Central memory CD8-positive, alpha-beta T cell (primary cell): ENCODE data around the gene TTC33.

Source experiments
- ATAC-seq: fragments of 150-1000 bp; cut with Tn5 transposase; replicated peaks from 2 replicates; pipeline ENCODE4 v1.10.0; 2022; ENCODE audit warnings: mild to moderate bottlenecking, moderate FRiP score, moderate number of reproducible peaks; ENCODE audit not compliant: poor library complexity, severe bottlenecking; ENCODE audit errors: extremely low read depth
- DNase-seq, 2 donors: peaks; one replicate each; pipeline ENCODE4 v3.0.0; 2021; ENCODE audit warnings: low spot score in 2 of 2
- H3K27ac Mint-ChIP-seq: one replicate; pipeline ENCODE4 v1.8.0; 2022; ENCODE audit warnings: low read depth, mild to moderate bottlenecking, moderate library complexity, mixed read lengths
- H3K27me3 Mint-ChIP-seq: one replicate; pipeline ENCODE4 v1.8.0; 2022; ENCODE audit warnings: mixed read lengths
- H3K36me3 Mint-ChIP-seq: one replicate; pipeline ENCODE4 v1.8.0; 2022; ENCODE audit warnings: mild to moderate bottlenecking, moderate library complexity, mixed read lengths; ENCODE audit not compliant: insufficient read depth
- H3K4me1 Mint-ChIP-seq: one replicate; pipeline ENCODE4 v1.8.0; 2022; ENCODE audit warnings: mixed read lengths
- H3K4me3 Mint-ChIP-seq: one replicate; pipeline ENCODE4 v1.8.0; 2022; ENCODE audit warnings: mild to moderate bottlenecking, moderate library complexity, mixed read lengths
- H3K9me3 Mint-ChIP-seq: one replicate; pipeline ENCODE4 v1.8.0; 2022; ENCODE audit warnings: mixed read lengths

Gene TTC33

DNA sequence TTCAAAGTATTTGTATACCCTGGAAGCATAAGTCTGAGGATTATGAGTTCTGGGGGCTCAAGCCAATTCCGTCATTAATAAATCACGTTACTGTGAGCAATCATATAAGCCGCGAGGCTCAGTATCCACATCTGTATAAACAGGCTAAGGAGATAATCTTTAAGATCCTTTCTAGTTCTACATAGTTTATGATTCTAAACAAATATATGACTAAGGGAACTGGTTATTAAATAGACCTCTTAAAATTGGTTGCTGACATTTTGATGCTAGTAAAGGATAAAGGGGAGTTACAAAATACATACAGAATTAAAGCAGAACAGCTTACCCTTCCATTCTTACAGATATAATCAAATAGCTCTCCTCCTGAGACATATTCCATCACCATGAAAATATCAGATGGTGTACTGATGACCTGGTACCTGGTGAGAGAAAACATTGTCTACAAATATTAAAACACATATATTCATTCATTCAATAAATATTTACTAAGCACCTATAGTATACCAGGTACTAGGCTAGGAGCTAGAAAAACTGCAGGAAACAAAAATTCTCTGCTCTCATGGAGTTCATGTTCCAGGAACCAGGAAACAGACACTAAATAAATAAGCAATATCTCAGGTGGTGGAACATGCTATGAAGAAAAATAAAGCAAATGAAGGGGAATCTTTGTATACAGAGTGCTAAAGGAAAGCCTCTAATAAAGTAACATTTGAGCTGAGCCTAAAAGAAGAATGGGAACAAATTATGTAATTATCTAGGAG is 19.5 kb upstream of the TTC33 start:
- no peak for DNase-seq
- Mint-ChIP-seq H3K9me3 (no peaks in the 10 kb centered on the region), H3K27me3 (no peaks in the 10 kb centered on the region), H3K36me3 (peaks cover 49% of the 10 kb centered on the region), H3K27ac (peak overlapping the region; percentile 22), H3K4me3 (no peak overlapping the region), H3K4me1 (peaks cover 22% of the 10 kb centered on the region)
- no peak for ATAC-seq

- no peak for ATAC-seq
- H3K27ac Mint-ChIP-seq: peak overlapping the region; percentile 9
- no peaks in the 10 kb centered on the region for H3K9me3 Mint-ChIP-seq
- H3K4me3 Mint-ChIP-seq: no peak overlapping the region
- no peak for DNase-seq
- peaks cover 22% of the 10 kb centered on the region for H3K4me1 Mint-ChIP-seq
- H3K27me3 Mint-ChIP-seq: no peaks in the 10 kb centered on the region
- peaks cover 50% of the 10 kb centered on the region for H3K36me3 Mint-ChIP-seq
Measured at GRCh38 chr5:40774623-40775022, 18.9 kb upstream of the TTC33 start.

DNA sequence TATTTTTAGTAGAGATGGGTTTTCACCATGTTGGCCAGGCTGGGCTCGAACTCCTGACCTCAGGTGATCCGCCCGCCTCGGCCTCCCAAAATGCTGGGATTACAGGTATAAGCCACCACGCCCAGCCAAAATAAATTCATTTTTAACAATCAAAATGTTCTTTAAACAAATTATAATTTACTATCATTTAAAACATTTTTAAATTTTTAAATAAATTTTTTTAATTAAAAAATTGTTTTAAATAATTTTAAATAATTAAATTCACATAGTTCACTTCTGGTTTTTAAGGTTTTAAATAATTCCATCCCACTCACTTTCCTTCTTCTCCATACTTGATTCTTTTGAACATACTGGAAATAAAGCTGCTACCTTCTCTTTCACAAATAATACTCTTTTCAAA is 15.0 kb upstream of the TTC33 start:
- peaks cover 4% of the 10 kb centered on the region for H3K4me1 Mint-ChIP-seq
- no peak overlapping the region for H3K27ac Mint-ChIP-seq
- H3K27me3 Mint-ChIP-seq: no peaks in the 10 kb centered on the region
- no peak for ATAC-seq
- no peak for DNase-seq
- H3K9me3 Mint-ChIP-seq: no peaks in the 10 kb centered on the region
- peaks cover 54% of the 10 kb centered on the region for H3K36me3 Mint-ChIP-seq
- no peak overlapping the region for H3K4me3 Mint-ChIP-seq

DNA sequence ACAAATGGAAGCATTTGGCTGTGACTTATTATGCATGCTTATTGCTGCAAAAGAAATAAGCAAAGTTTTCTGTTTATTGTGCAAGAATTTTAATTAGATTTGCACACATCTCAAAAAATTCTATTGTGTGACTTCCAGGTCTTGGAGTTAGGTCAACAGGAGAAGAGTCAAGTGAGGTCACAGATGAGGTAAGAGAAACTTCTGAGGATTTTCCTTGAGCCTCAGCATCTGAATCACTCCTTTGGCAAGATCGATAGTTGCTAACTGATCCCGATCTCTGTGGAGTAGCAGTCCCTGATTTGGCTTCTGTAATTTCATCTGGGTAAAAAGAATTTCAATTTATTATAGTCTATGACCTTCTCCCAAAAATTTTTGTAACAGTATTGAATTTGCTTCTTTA is 6.9 kb upstream of the TTC33 start:
- Mint-ChIP-seq H3K9me3 (no peaks in the 10 kb centered on the region), H3K27me3 (no peaks in the 10 kb centered on the region), H3K4me3 (no peak overlapping the region), H3K4me1 (no peaks in the 10 kb centered on the region), H3K27ac (no peak overlapping the region), H3K36me3 (peaks cover 48% of the 10 kb centered on the region)
- ATAC-seq: no peak
- no peak for DNase-seq

DNA sequence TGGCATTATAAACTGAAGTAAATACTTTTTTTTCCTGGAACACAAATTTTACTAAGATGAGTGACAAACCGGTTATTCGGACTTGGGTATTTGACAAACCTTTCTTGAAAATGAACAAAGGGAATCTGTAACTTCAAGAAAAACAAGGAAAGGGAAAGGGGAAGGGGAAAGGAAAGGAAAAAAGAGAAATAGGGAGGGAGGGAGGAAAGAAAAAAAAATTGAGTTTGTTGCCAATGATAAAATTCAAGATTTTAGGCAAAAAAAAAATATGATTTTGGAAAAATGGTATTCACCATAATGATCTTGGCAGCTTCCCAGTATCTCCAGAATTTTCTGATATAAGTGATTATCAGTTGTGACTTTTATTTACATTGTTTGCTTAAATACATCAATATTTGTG is 1.6 kb upstream of the TTC33 start:
- no peak for ATAC-seq
- Mint-ChIP-seq H3K27ac (no peak overlapping the region), H3K36me3 (peaks cover 15% of the 10 kb centered on the region), H3K4me3 (no peak overlapping the region), H3K9me3 (no peaks in the 10 kb centered on the region), H3K27me3 (no peaks in the 10 kb centered on the region), H3K4me1 (peaks cover 13% of the 10 kb centered on the region)
- DNase-seq: no peak

DNA sequence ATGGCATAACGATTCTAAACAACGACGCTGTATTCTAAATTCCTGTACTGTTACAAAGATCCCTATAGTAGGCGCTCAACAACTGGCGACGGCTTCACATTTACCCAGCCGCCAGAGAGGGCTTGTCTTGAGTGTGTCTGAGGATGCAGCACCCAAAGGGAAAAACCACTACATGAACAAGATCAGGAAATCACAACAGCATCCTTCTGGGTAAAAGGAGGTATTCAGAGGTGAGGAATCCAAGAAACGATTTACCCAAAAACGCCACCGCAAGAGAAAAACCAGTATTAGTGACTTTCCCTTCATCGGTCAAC is 711 bp downstream of the TTC33 start:
- ATAC-seq (peak; percentile 82), DNase-seq (peak; percentile 34 to 40)
- Mint-ChIP-seq H3K4me1 (peaks cover 24% of the 10 kb centered on the region), H3K4me3 (no peak overlapping the region), H3K27ac (no peak overlapping the region), H3K36me3 (peaks cover 12% of the 10 kb centered on the region), H3K27me3 (no peaks in the 10 kb centered on the region), H3K9me3 (no peaks in the 10 kb centered on the region)

DNA sequence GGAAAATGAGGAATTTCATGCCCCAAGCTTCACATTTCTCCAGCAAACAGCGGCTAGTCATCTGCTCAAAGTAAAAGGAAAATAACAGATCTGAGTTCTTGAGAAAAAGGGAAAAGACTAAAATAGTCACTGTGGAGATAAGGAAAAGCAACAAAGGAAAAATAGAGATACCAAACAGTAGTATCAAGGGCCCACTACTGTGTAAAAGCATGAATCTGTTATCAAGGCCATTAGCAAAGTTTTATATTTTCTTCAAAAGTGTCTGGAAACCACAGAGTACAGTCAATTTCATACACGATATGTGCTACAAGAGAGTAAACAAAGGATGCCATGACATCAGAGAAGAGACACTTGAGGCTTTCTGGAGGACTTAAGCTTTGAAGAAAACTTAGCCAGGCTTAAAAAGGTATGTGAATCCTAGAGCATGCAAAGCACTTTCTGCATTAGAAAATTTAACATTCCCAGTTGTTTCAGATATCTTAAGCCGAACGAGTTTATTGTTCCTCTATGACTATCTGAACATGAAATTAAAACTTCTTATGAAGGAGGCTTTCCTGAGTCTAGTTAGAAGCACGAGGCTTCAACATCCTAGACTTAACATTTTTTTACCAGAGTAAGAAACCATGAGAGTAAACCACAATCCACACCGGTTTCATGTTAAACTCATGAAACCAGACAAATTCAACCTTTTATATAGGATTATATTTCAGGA is 1.2 kb downstream of the TTC33 start:
- DNase-seq (no peak), ATAC-seq (peak; percentile 64)
- Mint-ChIP-seq H3K36me3 (peaks cover 12% of the 10 kb centered on the region), H3K4me3 (no peak overlapping the region), H3K27ac (no peak overlapping the region), H3K4me1 (peaks cover 24% of the 10 kb centered on the region), H3K27me3 (no peaks in the 10 kb centered on the region), H3K9me3 (no peaks in the 10 kb centered on the region)

GRCh38 chr5:40746703-40747102 is 9.1 kb downstream of the TTC33 start:
- no peak overlapping the region for H3K27ac Mint-ChIP-seq
- no peak for DNase-seq
- peaks cover 20% of the 10 kb centered on the region for H3K4me1 Mint-ChIP-seq
- no peak for ATAC-seq
- H3K4me3 Mint-ChIP-seq: no peak overlapping the region
- no peaks in the 10 kb centered on the region for H3K27me3 Mint-ChIP-seq
- H3K36me3 Mint-ChIP-seq: peaks cover 13% of the 10 kb centered on the region
- H3K9me3 Mint-ChIP-seq: no peaks in the 10 kb centered on the region

DNA sequence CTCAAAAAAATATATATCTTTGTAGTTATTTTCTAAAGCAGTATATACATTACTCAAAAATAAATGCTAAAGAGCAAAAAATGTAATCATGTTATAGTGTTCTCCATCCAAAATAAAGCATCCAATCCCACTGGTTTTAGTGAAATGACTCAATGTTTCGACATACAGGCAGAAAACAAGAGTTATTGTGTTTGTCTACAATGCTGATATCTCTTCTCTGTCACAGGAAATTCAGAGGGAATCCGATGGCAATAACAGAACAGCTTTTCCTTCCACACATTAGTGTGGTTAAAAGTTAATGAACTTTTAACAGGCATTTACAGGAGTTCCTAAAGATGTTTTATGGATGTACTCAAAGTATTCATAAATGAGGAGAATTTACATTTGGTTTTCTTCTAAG is 12.0 kb downstream of the TTC33 start:
- no peaks in the 10 kb centered on the region for H3K27me3 Mint-ChIP-seq
- H3K9me3 Mint-ChIP-seq: no peaks in the 10 kb centered on the region
- H3K27ac Mint-ChIP-seq: no peak overlapping the region
- no peak overlapping the region for H3K4me3 Mint-ChIP-seq
- DNase-seq (no peak), ATAC-seq (no peak)
- H3K36me3 Mint-ChIP-seq: peaks cover 13% of the 10 kb centered on the region
- peaks cover 7% of the 10 kb centered on the region for H3K4me1 Mint-ChIP-seq

GRCh38 chr5:40738502-40738901 is 17.3 kb downstream of the TTC33 start:
- no peak overlapping the region for H3K4me3 Mint-ChIP-seq
- H3K4me1 Mint-ChIP-seq: peaks cover 23% of the 10 kb centered on the region
- no peaks in the 10 kb centered on the region for H3K27me3 Mint-ChIP-seq
- DNase-seq: no peak
- no peak for ATAC-seq
- H3K9me3 Mint-ChIP-seq: no peaks in the 10 kb centered on the region
- H3K36me3 Mint-ChIP-seq: peaks cover 8% of the 10 kb centered on the region
- no peak overlapping the region for H3K27ac Mint-ChIP-seq

DNA sequence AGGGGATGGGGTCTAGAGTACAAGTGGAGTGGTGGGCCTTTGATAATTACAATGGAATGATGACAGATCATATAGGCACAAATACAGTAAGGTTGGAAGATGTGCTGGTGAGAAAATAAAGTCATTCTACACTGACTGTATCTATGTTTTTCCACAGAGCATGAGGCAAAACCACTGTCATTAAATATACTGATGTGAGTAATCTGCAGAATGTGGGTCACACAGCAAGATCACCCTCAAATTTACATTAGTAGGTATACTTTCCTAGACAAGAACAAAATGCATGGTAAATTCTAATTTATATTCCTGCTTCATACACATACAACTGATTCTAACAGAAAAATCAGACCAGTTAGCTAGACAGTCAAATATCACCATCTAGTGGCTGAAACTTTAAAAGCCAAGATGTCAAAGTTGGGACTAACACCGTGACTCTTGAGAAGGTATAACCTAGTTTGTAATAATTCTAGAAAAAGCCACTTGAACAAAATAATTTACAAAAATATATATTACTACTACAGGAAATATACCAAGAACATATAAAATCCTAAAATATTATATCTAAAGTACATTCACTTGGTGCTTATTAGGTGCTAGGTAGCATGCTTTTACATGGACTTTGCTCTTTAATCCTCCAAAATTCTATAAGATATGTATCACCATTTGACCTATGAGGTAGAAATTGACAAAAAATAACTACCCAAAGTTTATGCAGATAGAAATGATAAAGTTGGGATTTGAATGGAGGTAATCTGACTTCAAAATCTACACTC is 19.5 kb downstream of the TTC33 start:
- peaks cover 29% of the 10 kb centered on the region for H3K4me1 Mint-ChIP-seq
- DNase-seq: no peak
- H3K27ac Mint-ChIP-seq: no peak overlapping the region
- peak overlapping the region; percentile 3 for H3K4me3 Mint-ChIP-seq
- peaks cover 3% of the 10 kb centered on the region for H3K36me3 Mint-ChIP-seq
- no peak for ATAC-seq
- no peaks in the 10 kb centered on the region for H3K27me3 Mint-ChIP-seq
- H3K9me3 Mint-ChIP-seq: no peaks in the 10 kb centered on the region

GRCh38 chr5:40735609-40736008 is 20.2 kb downstream of the TTC33 start:
- Mint-ChIP-seq H3K4me1 (peaks cover 32% of the 10 kb centered on the region), H3K27ac (no peak overlapping the region), H3K9me3 (no peaks in the 10 kb centered on the region), H3K4me3 (peak overlapping the region; percentile 3), H3K27me3 (no peaks in the 10 kb centered on the region), H3K36me3 (peaks cover 3% of the 10 kb centered on the region)
- DNase-seq (no peak), ATAC-seq (no peak)

GRCh38 chr5:40734986-40735385 is 20.8 kb downstream of the TTC33 start:
- H3K27ac Mint-ChIP-seq: no peak overlapping the region
- DNase-seq (no peak), ATAC-seq (no peak)
- peaks cover 32% of the 10 kb centered on the region for H3K4me1 Mint-ChIP-seq
- H3K27me3 Mint-ChIP-seq: no peaks in the 10 kb centered on the region
- H3K4me3 Mint-ChIP-seq: no peak overlapping the region
- no peaks in the 10 kb centered on the region for H3K9me3 Mint-ChIP-seq
- peaks cover 2% of the 10 kb centered on the region for H3K36me3 Mint-ChIP-seq
